Measurements from ENCODE around the gene SPATA20. TPM values are rescaled to one million over a fixed set of nuclear protein-coding genes. Genes with fewer than 3 reads are reported as not detected.

SPATA20 gene
- total RNA-seq (31.4 and 42.3 TPM in 2 replicates), polyA plus RNA-seq (51.5 and 52.7 TPM in 2 replicates), polyA minus RNA-seq (44.0 and 45.6 TPM in 2 replicates), Bru-seq, nascent RNA (percentile 47 among the genes with signal in this experiment), BruChase-seq, experiment 1, labeled RNA remaining after a 6-hour chase (percentile 59 among the genes with signal in this experiment), BruChase-seq, experiment 2, labeled RNA remaining after a 2-hour chase (percentile 47 among the genes with signal in this experiment)
- 19.0 and 26.3 TPM in 2 replicates for polyA plus RNA-seq (2011; cell fraction: cytosol; rRNA removed)
- 199 and 245 TPM in 2 replicates for polyA plus RNA-seq (2011; cell fraction: nucleus; rRNA removed)
- polyA plus RNA-seq (2012), result 35.5 and 58.2 TPM in 2 replicates
- polyA minus RNA-seq (2011; cell fraction: cytosol; rRNA and poly(A)+ RNA removed), result 3.7 TPM
- polyA minus RNA-seq (2011; cell fraction: nucleus; rRNA and poly(A)+ RNA removed), result 52.6 and 72.8 TPM in 2 replicates
- long read RNA-seq, transcript SPATA20-205 (17 exons, 2,734 nt), result major isoform, 22 of 85 reads
- long read RNA-seq, transcript SPATA20-202 (16 exons, 2,634 nt), result minor isoform, 7 of 85 reads
- long read RNA-seq, transcript SPATA20-201 (17 exons, 2,719 nt), result minor isoform, 15 of 85 reads
- long read RNA-seq, partial matches to known transcripts, result 24 of 85 reads
- long read RNA-seq, other reads (novel, unspliced or antisense), result 17 of 85 reads

DNA sequence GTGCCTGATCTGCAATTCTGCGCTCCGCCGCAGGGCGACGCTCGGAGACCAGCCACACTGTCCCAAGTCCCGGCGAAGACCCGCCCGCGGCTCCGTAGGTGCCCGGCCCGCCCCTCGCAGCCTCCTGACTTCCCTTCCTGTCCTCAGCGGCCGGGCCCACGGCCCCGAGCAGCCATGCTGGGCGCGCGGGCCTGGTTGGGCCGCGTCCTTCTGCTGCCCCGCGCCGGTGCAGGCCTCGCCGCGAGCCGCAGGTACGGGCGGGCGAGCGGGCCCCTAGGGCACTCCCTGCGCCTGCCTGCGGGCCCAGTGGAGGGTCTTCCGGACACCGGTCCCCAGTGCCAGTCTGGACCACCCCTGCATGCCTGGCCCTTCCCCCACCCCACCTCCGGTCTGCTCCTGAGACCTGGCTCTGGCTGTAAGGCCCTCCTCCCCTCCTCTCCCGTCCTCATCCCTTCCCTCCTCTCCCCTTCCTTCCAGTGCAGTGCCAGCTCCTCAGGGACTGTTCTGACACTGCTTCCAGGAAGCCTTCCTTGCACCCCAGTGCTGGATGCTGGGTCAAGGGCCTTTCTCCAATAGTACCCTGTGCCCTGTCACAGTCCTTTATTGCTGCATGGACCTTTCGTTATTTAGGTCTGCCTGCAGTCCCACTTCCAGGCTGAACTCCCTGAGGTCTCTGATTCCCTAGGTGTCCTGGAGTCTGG is at the start of gene SPATA20:
Gene SPATA20, plus strand, starts transcription at position 140 of the 701 bp plus-strand sequence. Its CDS starts 35 bp downstream, at position 175.
- Histone ChIP-seq H3K4me2 (ENCODE audit: insufficient read depth, low read length) (peak within 1 kb of the TSS; percentile 45), H3K27ac (ENCODE audit: insufficient read depth, low read depth, low read length) (peak within 1 kb of the TSS; percentile 47), H2AFZ (ENCODE audit: low read depth, low read length) (peak within 1 kb of the TSS; percentile 84), H3K4me3 (replicated peaks in 1 of 3; ENCODE audit: insufficient read depth in 1 of 3, low read depth in 1 of 3, low read length in 3 of 3) (peak within 1 kb of the TSS; percentile 27 to 58 (median 46)), H3K9ac (replicated peaks; ENCODE audit: extremely low read depth, insufficient read depth, low read length) (peak within 1 kb of the TSS; percentile 45), H3K9me3 (replicated peaks; ENCODE audit: control insufficient read depth, insufficient read depth, low read length) (no peaks in the 10 kb centered on the region), H3K4me1 (ENCODE audit: control insufficient read depth, extremely low read depth, insufficient read depth, low read length) (peaks cover 12% of the 10 kb centered on the region), H4K20me1 (replicated peaks; ENCODE audit: control insufficient read depth, extremely low read depth, insufficient read depth, low read length) (no peaks in the 10 kb centered on the region), H3K36me3 (ENCODE audit: control insufficient read depth in 2 of 2, extremely low read depth in 1 of 2, insufficient read depth in 2 of 2, low read length in 2 of 2) (peaks cover 0 to 2% of the 10 kb centered on the region in 2 experiments), H3K27me3 (ENCODE audit: control insufficient read depth in 2 of 2, insufficient read depth in 2 of 2, low read length in 2 of 2) (no peaks in the 10 kb centered on the region), H3K79me2 (ENCODE audit: control insufficient read depth, insufficient read depth, low read length) (no peaks in the 10 kb centered on the region), H3K9me1 (replicated peaks; ENCODE audit: control insufficient read depth, extremely low read depth, insufficient read depth, low read length) (no peaks in the 10 kb centered on the region)
- ChIA-PET CTCF (interaction anchor here (7.6 to 8.4 kb wide), 2 partner anchors 80 to 147 kb away, joined by 150 to 398 read pairs; no protein-coding TSS in a partner anchor), POLR2A (no interaction called here)
- dilution Hi-C loops (cut with MboI; ENCODE audit: extremely low pct_ligation_motif_present, low sequenced_read_pairs), result no loop called here
- peak; percentile 90 for FAIRE-seq
- DNase-seq (ENCODE audit: low read depth, low spot score), result peak; percentile 84
- TF ChIP-seq POLR2A (IDR thresholded peaks at IDR 0.05; ENCODE audit: low read depth, low read length) (peak; percentile 92), EZH2 (IDR thresholded peaks at IDR 0.05; ENCODE audit: borderline replicate concordance, low read depth, low read length, severe bottlenecking) (no peak), FOS (IDR thresholded peaks at IDR 0.05; ENCODE audit: borderline replicate concordance, insufficient read depth, low read length) (no peak), POLR2AphosphoS5 (IDR thresholded peaks at IDR 0.05; ENCODE audit: insufficient read depth, low read depth, low read length) (peak; percentile 84), GATA2 (IDR thresholded peaks at IDR 0.05; ENCODE audit: insufficient read depth, insufficient read length, low read depth, low read length) (no peak)
- TF ChIP-seq, protein P1, sequence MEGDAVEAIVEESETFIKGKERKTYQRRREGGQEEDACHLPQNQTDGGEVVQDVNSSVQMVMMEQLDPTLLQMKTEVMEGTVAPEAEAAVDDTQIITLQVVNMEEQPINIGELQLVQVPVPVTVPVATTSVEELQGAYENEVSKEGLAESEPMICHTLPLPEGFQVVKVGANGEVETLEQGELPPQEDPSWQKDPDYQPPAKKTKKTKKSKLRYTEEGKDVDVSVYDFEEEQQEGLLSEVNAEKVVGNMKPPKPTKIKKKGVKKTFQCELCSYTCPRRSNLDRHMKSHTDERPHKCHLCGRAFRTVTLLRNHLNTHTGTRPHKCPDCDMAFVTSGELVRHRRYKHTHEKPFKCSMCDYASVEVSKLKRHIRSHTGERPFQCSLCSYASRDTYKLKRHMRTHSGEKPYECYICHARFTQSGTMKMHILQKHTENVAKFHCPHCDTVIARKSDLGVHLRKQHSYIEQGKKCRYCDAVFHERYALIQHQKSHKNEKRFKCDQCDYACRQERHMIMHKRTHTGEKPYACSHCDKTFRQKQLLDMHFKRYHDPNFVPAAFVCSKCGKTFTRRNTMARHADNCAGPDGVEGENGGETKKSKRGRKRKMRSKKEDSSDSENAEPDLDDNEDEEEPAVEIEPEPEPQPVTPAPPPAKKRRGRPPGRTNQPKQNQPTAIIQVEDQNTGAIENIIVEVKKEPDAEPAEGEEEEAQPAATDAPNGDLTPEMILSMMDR (IDR thresholded peaks at IDR 0.05; ENCODE audit: extremely low read depth in 1 of 2, insufficient read depth in 1 of 2, low read depth in 1 of 2, low read length in 2 of 2), result peak; percentile 95 to 99
- TF ChIP-seq, protein P2, sequence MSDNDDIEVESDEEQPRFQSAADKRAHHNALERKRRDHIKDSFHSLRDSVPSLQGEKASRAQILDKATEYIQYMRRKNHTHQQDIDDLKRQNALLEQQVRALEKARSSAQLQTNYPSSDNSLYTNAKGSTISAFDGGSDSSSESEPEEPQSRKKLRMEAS (IDR thresholded peaks at IDR 0.05; ENCODE audit: insufficient read depth, insufficient read length), result no peak
- intact Hi-C loops (cut with micrococcal nuclease), result loop anchor here (1.0 to 10.0 kb wide), 8 partner anchors 65 to 608 kb away; partner anchors contain the start of gene NME1
- BruUV-seq (replicated peaks), result no TSS peak

Data from endothelial cell of umbilical vein (primary cell).